M059J (cell line): ENCODE results near the gene FUT2. TPM values are rescaled to one million over a fixed set of nuclear protein-coding genes. Genes with fewer than 3 reads are reported as not detected.
A peak's percentile ranks its signal among the peaks of the same experiment; 100 is the strongest.
"Not testable (repeated sequence)": the region's sequence is repeated elsewhere in the genome, so short reads cannot be mapped to it uniquely, and the experiment has no call there.

Source experiments
- DNase-seq: peaks from one replicate; pipeline ENCODE4 v3.0.0-alpha.2; 2012; ENCODE audit warnings: low read depth
- total RNA-seq: library from RNA; depleted of rRNA; stranded (reverse); fragments of >200 nt; shearing (Covaris generic); gene quantifications from 2 replicates; pipeline ENCODE4 v1.2.3, GENCODE V29; 2014

The FUT2 gene
- total RNA-seq, 1 experiment from 2014 or later: not detected

DNA sequence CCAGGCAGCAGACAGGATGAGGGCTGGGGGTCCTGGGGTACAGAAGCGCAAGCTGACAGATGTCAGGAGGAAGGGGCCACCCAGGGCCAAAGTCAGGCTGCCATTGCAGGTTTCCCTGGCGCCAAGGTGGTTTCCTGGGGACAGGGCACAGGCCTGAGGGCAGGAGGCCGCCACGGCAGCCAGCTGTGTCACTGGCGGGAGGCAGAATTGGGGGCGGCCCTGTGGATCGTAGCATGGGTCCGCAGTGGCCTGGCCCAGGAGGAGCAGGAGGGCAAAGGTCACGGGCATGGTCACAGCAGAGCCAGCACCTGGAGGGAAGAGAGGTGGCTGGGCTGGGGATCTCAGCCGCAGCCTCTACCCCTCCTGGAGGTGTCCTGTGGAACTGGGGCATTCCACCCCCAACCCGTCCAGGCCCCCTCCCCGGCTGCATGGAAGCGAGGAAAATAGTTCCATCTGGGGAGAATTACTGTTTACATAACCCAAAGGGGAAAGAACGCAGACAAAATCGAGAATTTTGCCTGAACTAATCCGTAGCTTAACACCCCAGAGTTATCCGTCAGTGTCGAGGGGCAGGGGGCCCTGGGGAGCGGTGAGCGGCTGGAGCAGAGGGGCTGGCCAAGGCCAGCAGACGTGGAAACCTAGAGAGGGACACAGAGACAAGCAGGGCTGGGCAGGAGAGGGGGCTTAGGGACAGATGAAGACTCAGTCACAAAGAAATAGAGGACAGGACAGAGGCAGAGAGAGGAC is 24.9 kb upstream of the FUT2 start:
- no peak for DNase-seq

DNA sequence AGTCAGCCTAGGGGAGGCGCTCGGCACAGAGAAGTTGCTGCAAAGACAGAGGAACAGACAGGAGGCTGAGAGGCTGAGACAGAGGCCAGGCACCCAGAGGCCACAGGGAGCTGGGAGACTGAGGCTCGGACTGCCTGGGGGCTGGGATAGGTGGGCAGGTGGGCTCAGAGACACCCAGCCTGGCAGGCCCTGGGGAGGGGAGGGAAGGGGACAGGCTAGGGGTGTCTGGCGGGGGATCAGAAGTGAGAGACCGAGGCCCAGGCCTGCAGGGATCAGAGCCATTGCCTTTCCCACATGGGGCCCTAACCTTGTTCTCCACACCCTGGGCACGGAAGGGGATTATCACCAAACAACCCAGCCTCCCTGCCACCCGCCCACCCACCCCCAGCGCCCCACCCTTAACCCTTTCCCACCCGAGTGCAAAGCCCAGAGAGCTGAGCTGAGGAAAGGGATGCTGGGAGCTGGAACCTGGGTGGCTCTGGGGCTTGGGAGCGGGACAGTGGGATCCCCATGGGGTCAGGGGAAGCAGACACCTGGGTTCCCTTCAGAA is 24.2 kb upstream of the FUT2 start:
- no peak for DNase-seq

DNA sequence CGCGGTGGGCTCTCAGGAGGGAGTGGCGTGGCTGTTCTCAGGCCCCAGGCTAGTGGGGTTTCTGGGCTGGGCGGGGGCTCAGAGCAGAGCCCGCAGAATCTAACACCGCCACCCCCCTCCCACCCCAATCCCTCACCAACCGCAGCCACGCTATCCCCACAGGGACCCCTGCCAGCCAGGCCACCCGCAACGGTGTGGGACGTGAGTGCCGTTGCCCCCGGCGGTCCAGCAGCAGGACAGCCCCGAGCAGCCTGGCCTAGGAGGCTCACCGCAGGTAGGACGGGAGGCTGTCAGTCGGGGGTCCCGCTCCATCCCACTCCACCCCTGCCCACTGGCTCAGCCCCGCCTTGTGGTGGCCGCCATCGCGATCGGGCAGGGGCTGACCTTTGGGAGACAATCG is 22.8 kb upstream of the FUT2 start, which contains the start of gene NTN5:
Gene NTN5 (minus strand): TSS at position 24 of the 400 bp plus-strand sequence. CDS start 2,031 bp downstream, outside the sequence.
- DNase-seq: no peak

DNA sequence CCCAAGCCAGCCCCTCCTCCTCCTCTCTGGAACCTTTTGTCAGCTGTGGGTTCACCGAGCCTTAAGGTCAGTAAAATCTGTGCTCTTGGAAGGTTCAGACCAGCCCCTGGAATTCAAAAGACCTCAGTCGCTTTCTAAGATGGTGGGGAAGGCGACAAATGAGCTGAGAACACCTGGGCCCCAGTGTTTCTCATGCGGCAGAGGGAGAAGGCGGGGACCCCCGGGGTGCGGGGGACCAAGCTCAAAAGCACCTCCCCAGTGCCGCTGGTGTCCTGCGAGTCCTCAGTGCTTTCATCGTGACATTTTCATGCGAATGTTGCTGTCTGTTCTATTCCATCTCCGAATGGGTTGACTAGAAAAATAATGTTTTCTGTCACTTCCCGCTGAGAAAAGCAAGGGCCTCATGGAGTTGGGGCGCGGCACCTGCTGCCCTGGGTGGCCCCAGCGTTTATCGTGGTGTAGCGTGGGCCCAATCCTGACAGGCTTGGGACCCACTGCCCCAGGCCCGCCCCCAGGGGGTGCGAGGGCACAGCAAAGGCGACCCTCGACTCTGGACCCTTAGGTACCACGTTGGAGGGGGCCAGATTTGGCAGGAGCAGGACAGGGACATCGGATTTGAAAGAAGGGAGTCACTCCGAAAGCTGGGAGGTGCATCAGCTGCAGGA is 22.2 kb upstream of the FUT2 start:
- DNase-seq: no peak

DNA sequence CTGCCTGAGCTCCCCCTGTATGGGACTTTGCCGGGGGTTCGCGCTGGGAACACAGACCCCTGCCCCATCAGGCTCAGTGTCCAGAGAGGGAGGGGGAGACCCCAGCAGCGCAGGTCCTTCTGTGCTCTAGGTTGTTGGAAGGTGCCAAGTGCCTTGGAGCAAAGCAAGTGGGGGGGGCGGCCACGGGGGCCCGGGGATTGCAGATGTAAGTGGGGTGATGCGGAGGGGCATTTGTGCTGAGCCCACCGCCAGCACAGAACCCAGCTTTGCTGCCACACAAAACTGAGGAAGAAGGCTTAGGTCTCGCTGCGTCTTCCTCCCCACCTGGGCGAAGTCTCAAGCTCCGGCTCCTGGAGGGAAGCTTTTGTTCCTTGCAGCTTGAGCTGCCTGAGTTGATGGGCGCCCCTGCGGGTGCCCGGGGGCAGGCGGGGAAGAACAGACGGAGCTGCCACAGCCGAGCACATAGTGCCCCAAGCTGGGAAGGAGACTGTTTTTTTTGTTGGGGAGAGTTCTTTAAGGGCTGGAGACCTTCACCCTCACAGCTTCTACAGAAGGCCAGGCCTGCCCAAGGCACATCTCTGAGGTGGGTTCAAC is 21.5 kb upstream of the FUT2 start:
- DNase-seq: no peak

DNA sequence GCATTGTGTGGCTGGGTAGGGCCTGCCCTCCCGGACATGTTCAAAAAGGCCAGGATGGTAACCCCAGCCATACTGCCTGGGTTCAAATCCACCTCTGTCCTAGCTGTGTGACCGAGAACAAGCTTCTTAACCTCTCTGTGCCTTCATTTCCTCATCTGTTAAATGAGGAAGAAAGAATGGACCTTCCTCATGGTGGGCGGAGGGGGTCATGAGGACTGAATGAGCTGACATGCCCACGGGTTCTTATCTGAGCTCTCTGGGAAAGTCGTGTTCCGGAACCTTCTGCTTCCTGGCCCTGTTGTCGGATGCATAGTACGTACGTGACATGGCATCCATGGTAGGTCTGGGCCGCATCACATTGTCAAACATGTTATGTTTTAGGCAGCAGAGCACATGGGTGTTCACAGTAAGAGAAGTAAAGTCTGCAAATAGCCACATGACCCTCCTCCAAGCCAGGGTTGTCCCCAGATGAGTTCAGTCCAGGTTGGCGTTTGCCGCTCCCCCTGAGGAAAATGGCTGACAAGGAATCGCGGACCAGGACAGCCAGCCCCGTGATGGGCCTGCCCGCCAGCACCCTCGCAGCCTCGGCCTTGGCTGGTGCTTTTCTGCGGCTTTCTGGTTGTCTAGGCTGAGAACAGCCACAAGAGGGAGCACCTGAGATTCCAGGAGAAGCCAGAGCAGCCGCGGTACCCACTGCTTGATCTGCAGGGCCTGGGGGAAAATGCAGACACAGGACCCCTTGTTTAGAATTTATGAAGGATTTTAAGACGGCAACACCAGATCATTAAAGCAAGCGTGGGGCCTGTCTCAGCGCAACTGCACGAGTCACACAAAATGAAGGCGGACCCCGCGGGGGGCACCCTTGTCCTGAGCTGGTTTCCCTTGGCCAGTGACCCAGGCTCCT is 20.6 kb upstream of the FUT2 start:
- peak; percentile 79 for DNase-seq

DNA sequence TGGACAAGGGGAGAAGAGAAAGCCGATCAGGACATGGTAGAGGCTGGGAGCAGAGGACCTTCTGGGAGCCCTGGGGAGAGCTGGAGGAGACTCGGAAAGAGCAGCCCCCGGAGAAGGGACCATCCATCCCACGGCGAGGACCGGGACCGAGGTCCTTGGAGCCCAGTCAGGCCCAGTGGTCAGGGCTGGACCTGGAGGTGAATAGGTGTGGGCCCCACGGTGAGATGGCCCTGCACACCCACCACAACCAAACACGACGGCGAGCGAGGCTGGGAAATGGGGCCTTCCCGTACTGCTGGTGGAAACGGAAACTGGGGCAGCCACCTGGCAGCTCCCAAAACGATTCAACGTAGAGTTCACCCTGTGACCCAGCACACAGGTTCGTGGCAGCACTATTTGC is 19.3 kb upstream of the FUT2 start:
- DNase-seq: no peak

DNA sequence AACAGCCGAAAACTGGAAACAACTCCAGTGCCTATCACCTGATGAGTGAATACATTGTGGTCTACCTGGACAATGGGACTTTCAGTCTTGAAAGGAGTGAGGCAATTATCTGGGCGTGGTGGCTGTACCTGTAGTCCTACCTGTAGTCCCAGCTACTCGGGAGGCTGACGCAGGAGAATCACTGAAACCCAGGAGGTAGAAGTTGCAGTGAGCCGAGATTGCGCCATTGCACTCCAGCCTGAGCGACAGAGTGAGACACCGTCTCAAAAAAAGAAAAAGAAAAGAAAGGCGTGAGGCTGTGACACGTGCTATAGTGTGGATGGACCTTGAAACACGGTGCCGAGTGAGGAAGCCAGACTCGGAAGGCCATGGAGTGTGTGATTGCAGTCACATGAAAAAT is 18.9 kb upstream of the FUT2 start:
- no peak for DNase-seq

DNA sequence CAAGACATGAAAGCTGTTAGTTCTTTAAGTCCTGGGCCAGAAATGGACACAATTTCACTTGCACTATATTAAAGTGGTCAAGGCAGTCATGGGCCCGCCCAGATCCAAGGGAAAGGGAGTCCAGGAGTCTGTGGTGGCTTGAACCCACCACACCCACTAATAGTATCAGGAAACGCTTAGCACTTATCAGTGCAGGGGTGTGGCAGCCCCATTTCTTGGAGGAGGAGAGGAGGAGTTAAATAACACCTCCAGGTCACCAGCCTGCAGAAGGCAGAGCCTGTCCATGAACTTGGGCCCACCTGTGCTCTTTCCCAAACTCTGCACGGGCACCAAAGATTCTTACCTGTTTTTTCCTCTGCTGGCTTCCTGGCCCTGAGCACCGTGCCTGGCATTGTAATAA is 17.6 kb upstream of the FUT2 start:
- DNase-seq: no peak

DNA sequence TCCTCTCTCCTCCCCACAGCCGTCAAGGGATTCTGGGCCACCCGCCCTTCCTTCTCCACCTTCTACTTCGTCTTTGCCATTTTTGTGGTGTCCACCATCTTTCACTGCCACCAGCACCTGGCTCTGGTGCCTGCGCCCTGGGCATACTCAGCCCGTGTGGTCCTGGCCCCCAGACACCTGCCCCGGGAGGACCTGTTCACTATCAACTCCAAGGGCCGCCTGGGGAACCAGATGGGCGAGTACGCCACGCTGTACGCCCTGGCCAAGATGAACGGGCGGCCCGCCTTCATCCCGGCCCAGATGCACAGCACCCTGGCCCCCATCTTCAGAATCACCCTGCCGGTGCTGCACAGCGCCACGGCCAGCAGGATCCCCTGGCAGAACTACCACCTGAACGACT is 15.8 kb upstream of the FUT2 start:
- not testable (repeated sequence) for DNase-seq

DNA sequence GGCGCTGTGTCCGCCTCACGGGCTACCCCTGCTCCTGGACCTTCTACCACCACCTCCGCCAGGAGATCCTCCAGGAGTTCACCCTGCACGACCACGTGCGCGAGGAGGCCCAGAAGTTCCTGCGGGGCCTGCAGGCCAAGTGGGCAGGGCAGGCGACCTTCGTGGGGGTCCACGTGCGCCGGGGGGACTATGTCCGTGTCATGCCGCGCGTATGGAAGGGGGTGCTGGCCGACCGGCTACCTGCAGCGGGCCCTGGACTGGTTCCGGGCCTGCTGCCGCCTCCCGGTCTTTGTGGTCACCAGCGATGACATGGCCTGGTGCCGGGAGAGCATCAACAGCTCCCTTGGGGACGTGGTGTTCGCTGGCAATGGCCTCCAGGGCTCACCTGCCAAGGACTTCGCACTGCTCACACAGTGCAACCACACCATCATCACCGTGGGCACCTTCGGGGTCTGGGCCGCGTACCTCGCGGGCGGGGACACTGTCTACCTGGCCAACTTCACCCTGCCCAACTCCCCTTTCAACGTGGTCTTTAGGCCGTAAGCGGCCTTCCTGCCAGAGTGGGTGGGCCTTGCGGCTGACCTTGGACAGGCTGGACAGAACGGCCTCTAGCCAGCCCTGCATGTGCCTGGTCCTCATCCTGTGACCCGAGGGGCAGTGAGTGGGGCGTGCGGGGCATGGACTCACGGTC is 15.2 kb upstream of the FUT2 start:
- DNase-seq: no peak

DNA sequence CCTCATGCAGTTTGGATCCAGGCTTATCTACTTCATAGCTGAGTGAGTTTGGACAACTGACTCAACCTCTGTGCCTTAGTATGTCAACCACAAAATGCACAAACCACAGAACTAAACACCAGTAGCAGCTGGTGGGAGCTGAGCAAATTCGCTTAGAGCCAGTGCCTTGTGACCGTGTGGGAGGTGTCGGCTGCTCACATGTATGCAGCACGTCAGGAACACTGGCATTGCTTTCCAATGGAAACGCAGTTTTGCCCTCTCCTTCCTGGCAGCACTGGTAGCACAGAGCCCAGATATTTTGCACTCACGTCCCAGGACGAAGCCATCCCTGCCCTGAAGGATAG is 14.7 kb upstream of the FUT2 start:
- DNase-seq: peak; percentile 93

DNA sequence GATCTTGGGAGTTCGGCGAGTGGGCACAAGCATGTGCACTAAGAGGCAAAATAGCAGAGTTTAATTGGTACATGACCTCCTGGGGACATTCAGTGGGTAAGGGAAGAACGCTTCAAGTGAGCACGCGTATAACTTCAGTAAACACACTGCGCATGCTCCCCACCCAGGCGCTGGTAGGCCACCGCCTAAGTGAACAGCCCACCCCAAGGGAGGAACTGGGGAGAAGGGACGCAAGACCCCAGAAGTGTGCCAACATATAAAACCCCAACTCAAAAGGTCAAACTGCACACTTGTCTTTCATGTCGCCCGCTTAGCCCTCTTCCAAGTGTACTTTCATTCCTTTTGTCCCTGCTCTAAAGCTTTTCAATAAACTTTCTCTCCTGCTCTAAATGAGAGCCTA is 12.4 kb upstream of the FUT2 start:
- no peak for DNase-seq

DNA sequence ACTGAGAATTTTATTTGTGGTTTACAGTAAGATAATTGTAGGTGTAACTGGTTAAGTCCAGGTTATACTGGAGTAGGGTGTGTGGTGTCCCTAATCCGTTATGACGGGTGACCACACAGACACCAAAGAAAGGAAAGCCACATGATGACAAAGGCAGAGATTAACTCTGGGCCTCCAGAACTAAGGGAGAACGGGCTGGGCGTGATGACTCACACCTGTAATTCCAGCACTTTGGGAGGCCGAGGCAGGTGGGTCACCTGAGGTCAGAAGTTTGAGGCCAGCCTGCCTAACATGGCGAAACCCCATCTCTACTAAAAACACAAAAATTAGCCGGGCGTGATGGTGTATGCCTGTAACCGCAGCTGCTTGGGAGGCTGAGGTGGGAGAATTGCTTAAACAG is 10.2 kb upstream of the FUT2 start:
- DNase-seq: peak; percentile 83

DNA sequence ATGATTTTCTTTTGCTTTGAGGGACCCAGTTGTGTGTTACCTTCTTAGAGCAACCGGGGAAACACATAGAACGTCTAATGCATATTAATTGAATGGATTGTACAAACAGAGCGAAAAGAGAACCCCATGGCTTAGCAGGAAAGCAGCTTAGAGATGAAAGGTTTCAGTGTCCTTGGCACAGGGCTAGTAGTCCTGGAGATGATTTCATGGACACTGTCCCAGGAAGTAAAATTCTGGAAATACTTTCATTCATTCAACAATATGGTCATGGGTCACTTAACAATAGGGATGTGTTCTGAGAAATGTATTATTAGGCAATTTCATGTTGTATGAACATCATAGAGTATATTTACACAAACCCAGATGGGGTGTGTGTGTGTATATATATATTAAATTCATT is 9.7 kb upstream of the FUT2 start:
- DNase-seq: no peak

DNA sequence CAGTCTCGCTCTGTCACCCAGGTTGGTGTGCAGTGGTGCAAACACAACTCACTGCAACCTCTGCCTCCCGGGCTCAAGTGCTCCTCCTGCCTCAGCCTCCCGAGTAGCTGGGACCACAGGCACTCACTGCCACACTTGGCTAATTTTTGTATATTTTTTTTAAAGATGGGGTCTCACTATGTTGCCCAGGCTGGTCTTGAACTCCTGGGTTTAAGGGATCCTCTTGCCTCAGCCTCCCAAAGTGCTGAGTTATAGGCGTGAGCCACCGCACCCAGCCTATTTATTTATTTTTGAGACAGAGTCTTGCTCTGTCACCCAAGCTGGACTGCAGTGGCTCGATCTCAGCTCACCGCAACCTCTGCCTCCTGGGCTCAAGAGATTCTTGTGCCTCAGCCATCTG is 9.1 kb upstream of the FUT2 start:
- not testable (repeated sequence) for DNase-seq

DNA sequence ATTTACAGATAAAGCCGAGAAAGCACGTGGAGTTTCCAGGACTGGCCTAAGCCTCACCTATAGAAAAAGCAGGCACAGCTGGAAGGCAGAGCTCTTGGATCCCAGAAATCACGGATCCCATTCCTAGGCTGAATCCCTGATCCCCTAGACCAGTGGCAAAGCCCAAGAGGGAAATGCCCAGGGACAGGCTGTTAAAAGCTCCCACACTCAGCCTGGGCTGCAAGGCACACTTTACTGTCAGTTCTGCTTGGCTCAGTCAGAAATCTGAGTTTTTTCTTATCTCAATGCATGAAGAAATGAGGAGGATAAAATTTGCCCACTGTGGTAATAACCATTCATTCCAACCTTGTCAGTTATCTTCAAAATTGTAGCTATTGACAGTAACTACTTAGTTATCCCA is 8.0 kb upstream of the FUT2 start:
- no peak for DNase-seq

DNA sequence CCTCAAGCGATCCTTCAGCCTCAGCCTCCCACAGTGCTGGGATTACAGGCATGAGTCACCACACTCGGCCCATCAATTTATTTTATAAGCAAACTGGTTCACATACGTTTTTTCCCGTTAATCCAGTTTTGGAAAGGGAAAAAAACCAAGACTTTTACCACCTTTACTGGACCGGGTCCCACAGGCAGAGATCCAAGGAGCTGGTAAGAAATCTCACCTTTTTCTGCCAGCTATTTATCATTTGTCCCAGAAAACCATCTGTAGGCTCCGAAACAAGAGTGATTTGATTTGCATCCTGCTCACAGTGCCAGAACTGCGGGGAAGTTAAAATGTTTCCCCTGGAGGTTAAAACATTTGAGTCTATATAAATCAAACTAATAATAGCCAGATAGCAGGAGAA is 6.3 kb upstream of the FUT2 start:
- no peak for DNase-seq

DNA sequence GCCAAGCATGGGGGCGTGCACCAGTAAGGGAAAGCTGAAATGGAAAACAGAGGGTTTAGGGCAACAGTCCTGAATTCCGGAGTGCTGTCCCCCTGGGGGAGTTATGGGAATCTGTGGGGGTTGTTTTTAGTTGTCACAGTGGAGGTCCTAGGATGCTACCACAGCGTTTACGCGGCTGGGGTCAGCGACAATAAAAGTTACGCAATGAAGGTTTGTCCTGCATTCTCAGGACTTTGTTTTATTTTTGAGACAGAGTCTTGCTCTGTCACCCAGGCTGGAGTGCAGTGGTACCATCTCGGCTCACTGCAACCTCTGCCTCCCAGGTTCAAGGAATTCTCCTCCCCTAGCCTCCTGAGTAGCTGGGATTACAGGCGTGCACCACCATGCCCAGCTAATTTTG is 2.1 kb upstream of the FUT2 start:
- not testable (repeated sequence) for DNase-seq

DNA sequence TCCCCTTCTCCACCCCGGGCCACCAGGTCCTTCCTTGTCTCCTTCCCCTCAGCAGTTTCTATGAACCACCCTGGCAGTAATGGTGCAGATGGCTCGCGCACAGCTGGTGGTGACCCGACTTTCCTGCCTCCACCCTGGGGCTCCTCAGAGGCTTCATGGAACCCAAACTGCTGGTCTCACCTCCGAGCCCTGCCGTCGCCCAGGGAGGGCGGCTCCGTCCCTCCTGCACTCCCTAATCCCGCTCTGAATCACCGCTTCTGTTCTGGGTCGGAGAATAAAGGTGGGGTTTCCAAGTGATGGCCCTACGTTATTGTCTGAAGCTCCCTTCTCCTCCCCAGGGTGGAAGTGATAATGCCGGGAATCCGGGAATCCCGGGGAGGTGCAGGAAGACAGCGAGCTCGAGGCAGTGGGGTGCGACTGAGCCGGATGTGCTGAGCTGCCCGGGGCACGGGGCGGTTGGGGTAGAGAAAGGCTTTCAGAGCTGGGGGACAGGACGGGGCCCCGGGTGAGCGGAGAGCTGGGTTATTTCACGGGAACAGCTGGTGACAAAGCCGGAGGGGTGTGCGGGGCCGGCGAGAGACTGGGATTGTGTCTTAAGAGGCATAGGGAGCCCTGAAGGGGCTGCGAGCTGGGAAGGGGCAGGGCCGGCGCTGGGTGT is 711 bp downstream of the FUT2 start:
- DNase-seq: no peak

DNA sequence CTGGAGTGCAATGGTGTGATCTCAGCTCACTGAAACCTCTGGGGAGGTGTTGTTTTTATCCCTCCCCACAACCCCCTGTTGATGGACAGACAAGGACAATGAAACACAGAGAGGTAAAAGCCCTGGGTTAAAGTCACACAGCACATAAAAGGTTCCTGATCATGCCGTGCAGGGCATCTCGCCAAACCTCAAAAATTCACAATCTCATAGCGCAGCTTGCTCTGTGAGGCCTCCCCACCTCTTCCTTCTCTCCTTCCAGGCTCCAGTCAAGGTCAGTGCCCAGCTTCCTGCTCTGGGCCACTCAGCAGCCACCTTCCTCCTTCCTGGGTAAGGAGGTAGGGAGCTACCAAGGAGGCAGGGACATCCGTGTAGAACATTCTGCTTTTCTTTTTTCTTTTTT is 2.3 kb downstream of the FUT2 start:
- DNase-seq: peak; percentile 86
